ENCODE measurements around the gene CNTRL. TPM values are rescaled to one million over a fixed set of nuclear protein-coding genes. Genes with fewer than 3 reads are reported as not detected.

The CNTRL gene
- total and polyA plus RNA-seq, 2 of the 8 experiments (the other 6 are each of a cell fraction or from before 2014, with no cell fraction given) = 5.1 to 13.9 TPM

DNA sequence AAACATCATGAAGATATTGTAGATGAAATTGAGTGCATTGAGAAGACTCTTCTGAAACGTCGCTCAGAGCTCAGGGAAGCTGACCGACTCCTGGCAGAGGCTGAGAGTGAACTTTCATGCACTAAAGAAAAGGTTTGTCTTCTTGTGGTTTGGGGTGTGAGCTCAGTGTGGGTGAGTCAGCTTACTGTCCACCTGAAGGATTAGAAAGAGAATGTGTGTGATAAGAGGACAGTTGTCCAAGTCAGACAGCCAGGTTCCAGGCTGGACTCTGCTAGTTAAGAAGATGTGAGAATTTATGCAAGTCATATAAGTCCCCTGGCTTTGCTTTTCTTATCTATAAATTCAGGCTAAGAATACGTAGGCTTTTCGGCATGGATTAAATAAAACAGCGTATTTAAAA is 80.0 kb downstream of the CNTRL start:
- H3K36me3 ChIP-seq (ENCODE audit: control insufficient read depth in 2 of 4, insufficient read depth in 4 of 4, low read length in 3 of 4) = peaks cover 0 to 4% (median 2%) of the 10 kb centered on the region in 4 experiments; a peak in 4 of 8 replicates
- WGBS, 2 experiments (ENCODE audit: extremely low coverage in 1 of 2, insufficient coverage in 1 of 2, insufficient read length in 1 of 2, insufficient replicate concordance in 2 of 2, low coverage in 1 of 2, low lambda C conversion rate in 2 of 2, missing lambda C conversion rate in 1 of 2) = 92% methylated on average over 6 of the region's 6 CpGs; no CpG with 5 or more reads in 1 of the 2 experiments
- peaks cover 0 to 1% of the 10 kb centered on the region in 2 experiments for H4K20me1 ChIP-seq (replicated peaks in 1 of 2; ENCODE audit: control insufficient read depth in 1 of 2, insufficient read depth in 2 of 2, low read length in 2 of 2)
- H3K27me3 ChIP-seq (replicated peaks in 1 of 4; ENCODE audit: control insufficient read depth in 3 of 4, extremely low read depth in 1 of 4, insufficient read depth in 3 of 4, low read length in 3 of 4) = no peaks in the 10 kb centered on the region
- H4K5ac ChIP-seq (ENCODE audit: insufficient read length, low read depth, low read length) = no peak overlapping the region
- H3K18ac ChIP-seq (ENCODE audit: extremely low read depth, low read length) = no peak overlapping the region
- no peaks in the 10 kb centered on the region for H3K79me1 ChIP-seq (ENCODE audit: low read depth, low read length)
- H2BK5ac ChIP-seq (ENCODE audit: low read depth, low read length) = no peak overlapping the region
- DNase-seq (ENCODE audit: low read depth in 1 of 2, low spot score in 2 of 2) (no peak), FAIRE-seq (no peak)
- H3K4ac ChIP-seq (replicated peaks; ENCODE audit: insufficient read length, low read depth, low read length) = no peak overlapping the region
- H3K4me1 ChIP-seq (replicated peaks in 1 of 4; ENCODE audit: control insufficient read depth in 3 of 4, insufficient read depth in 4 of 4, low read length in 3 of 4) = peaks cover 0 to 3% (median under 1%) of the 10 kb centered on the region in 4 experiments; a peak in 2 of 7 replicates
- no peak overlapping the region for H2BK20ac ChIP-seq (ENCODE audit: low read length)
- no peak overlapping the region for H3K9ac ChIP-seq (replicated peaks in 1 of 4; ENCODE audit: extremely low read depth in 1 of 4, low read depth in 3 of 4, low read length in 3 of 4)
- no peaks in the 10 kb centered on the region for H3K9me3 ChIP-seq (ENCODE audit: insufficient read depth in 2 of 2, low read depth in 1 of 2, low read length in 1 of 2)
- H2BK12ac ChIP-seq (ENCODE audit: low read depth, low read length) = no peak overlapping the region
- H3K56ac ChIP-seq (replicated peaks; ENCODE audit: insufficient read length, low read depth, low read length) = no peak overlapping the region
- no peak overlapping the region for H3K14ac ChIP-seq (ENCODE audit: insufficient read length)
- no peak overlapping the region for H2AFZ ChIP-seq (ENCODE audit: low read length)
- CTCF ChIA-PET (ENCODE audit: partially characterized antibody) = no interaction called here
- H3K4me3 ChIP-seq (ENCODE audit: extremely low read depth in 1 of 4, insufficient read depth in 2 of 4, low read depth in 3 of 4, low read length in 4 of 4) = no peak overlapping the region
- H3K23me2 ChIP-seq (ENCODE audit: low read depth, low read length) = no peaks in the 10 kb centered on the region
- H2BK15ac ChIP-seq (ENCODE audit: low read length) = no peak overlapping the region
- no peak overlapping the region for H4K91ac ChIP-seq (replicated peaks; ENCODE audit: insufficient read length, low read length)
- H3K4me2 ChIP-seq (ENCODE audit: insufficient read depth in 1 of 2, low read depth in 2 of 2, low read length in 2 of 2) = no peak overlapping the region
- no peak overlapping the region for H2AK5ac ChIP-seq (ENCODE audit: low read depth, low read length)
- POLR2A ChIA-PET (ENCODE audit: partially characterized antibody) = no interaction called here
- H3K27ac ChIP-seq (ENCODE audit: low read depth, low read length) = no peak overlapping the region
- no peaks in the 10 kb centered on the region for H3K79me2 ChIP-seq (ENCODE audit: control insufficient read depth in 1 of 2, insufficient read depth in 2 of 2, low read length in 2 of 2)
- no peak overlapping the region for H4K8ac ChIP-seq (ENCODE audit: extremely low read depth, insufficient read depth, low read length)
- no peak overlapping the region for H2BK120ac ChIP-seq (replicated peaks; ENCODE audit: low read depth, low read length)
- no peak overlapping the region for H3K23ac ChIP-seq (ENCODE audit: insufficient read length)
- TF ChIP-seq BRCA1 (IDR thresholded peaks at IDR 0.05; ENCODE audit: low read depth, low read length) (no peak), BACH1 (IDR thresholded peaks at IDR 0.05; ENCODE audit: low read length) (no peak), SAP30 (IDR thresholded peaks at IDR 0.05; ENCODE audit: insufficient read depth, insufficient replicate concordance, low read length) (no peak), TEAD4 (IDR thresholded peaks at IDR 0.05; ENCODE audit: low read depth, low read length) (no peak), USF2 (IDR thresholded peaks at IDR 0.05; ENCODE audit: low read length) (no peak), YY1 (IDR thresholded peaks at IDR 0.05; ENCODE audit: low read depth, low read length) (no peak), HDAC2 (IDR thresholded peaks at IDR 0.05; ENCODE audit: borderline replicate concordance in 1 of 2, low read depth in 2 of 2, low read length in 2 of 2) (no peak), CHD1 (IDR thresholded peaks at IDR 0.05; ENCODE audit: low read depth, low read length) (no peak), MAFK (IDR thresholded peaks at IDR 0.05; ENCODE audit: low read depth, low read length) (no peak), CBX8 (IDR thresholded peaks at IDR 0.05; ENCODE audit: borderline replicate concordance, low read depth, low read length) (no peak)
- TF ChIP-seq, protein P1, sequence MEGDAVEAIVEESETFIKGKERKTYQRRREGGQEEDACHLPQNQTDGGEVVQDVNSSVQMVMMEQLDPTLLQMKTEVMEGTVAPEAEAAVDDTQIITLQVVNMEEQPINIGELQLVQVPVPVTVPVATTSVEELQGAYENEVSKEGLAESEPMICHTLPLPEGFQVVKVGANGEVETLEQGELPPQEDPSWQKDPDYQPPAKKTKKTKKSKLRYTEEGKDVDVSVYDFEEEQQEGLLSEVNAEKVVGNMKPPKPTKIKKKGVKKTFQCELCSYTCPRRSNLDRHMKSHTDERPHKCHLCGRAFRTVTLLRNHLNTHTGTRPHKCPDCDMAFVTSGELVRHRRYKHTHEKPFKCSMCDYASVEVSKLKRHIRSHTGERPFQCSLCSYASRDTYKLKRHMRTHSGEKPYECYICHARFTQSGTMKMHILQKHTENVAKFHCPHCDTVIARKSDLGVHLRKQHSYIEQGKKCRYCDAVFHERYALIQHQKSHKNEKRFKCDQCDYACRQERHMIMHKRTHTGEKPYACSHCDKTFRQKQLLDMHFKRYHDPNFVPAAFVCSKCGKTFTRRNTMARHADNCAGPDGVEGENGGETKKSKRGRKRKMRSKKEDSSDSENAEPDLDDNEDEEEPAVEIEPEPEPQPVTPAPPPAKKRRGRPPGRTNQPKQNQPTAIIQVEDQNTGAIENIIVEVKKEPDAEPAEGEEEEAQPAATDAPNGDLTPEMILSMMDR (IDR thresholded peaks at IDR 0.05; ENCODE audit: control extremely low read depth in 1 of 3, insufficient read depth in 1 of 3, low read depth in 1 of 3, low read length in 3 of 3) = no peak
